Hepatocyte (in vitro differentiated cells): ENCODE data around the gene TRIM31. TPM values are rescaled to one million over a fixed set of nuclear protein-coding genes. Genes with fewer than 3 reads are reported as not detected.

Experiments
- DNase-seq: peaks from one replicate; pipeline ENCODE4 v3.0.0-alpha.2; 2016; ENCODE audit warnings: low spot score
- H2AFZ ChIP-seq: fragments of 200-600 bp; sonication (generic); 2 replicates; pipeline ENCODE4 v1.6.0; 2016; ENCODE audit warnings: antibody characterized with exemption, mild to moderate bottlenecking
- H3K27ac ChIP-seq: fragments of 200-600 bp; sonication (generic); 2 replicates; pipeline ENCODE4 v1.5.1; 2016; ENCODE audit warnings: mild to moderate bottlenecking
- H3K27me3 ChIP-seq: fragments of 200-600 bp; sonication (generic); 2 replicates; pipeline ENCODE4 v1.6.1; 2016
- H3K36me3 ChIP-seq: fragments of 200-600 bp; sonication (generic); replicated peaks from 2 replicates; pipeline ENCODE4 v1.5.1; 2016; ENCODE audit warnings: low read depth; ENCODE audit not compliant: insufficient read depth
- H3K4me1 ChIP-seq: fragments of 200-600 bp; sonication (generic); 2 replicates; pipeline ENCODE4 v1.5.1; 2016; ENCODE audit warnings: mild to moderate bottlenecking, moderate library complexity; ENCODE audit not compliant: insufficient read depth
- H3K4me2 ChIP-seq: fragments of 200-600 bp; sonication (generic); 2 replicates; pipeline ENCODE4 v1.6.0; 2016
- H3K4me3 ChIP-seq: fragments of 200-600 bp; sonication (generic); 2 replicates; pipeline ENCODE4 v1.5.1; 2016; ENCODE audit warnings: mild to moderate bottlenecking
- H3K79me2 ChIP-seq: fragments of 200-600 bp; sonication (generic); 2 replicates; pipeline ENCODE4 v1.6.0; 2017; ENCODE audit warnings: mild to moderate bottlenecking
- H3K9me2 ChIP-seq: fragments of 200-600 bp; sonication (generic); replicated peaks from 2 replicates; pipeline ENCODE4 v1.6.0; 2017; ENCODE audit warnings: mild to moderate bottlenecking; ENCODE audit not compliant: insufficient read depth
- H3K9me3 ChIP-seq: fragments of 200-600 bp; sonication (generic); 2 replicates; pipeline ENCODE4 v1.5.1; 2016; ENCODE audit warnings: low read depth, mild to moderate bottlenecking
- H4K20me1 ChIP-seq: fragments of 200-600 bp; sonication (generic); 2 replicates; pipeline ENCODE4 v1.6.0; 2016; ENCODE audit warnings: mild to moderate bottlenecking; ENCODE audit not compliant: insufficient read depth, poor library complexity, severe bottlenecking
- CTCF ChIP-seq: fragments of 200-600 bp; sonication (generic); IDR thresholded peaks from 2 replicates; pipeline ENCODE4 v1.5.1; 2016; ENCODE audit warnings: antibody characterized with exemption, mild to moderate bottlenecking; ENCODE audit not compliant: poor library complexity
- EZH2 ChIP-seq: fragments of 200-600 bp; sonication (generic); IDR thresholded peaks from 2 replicates; pipeline ENCODE4 v1.6.1; 2016; ENCODE audit warnings: antibody characterized with exemption, mild to moderate bottlenecking, borderline replicate concordance
- EZH2phosphoT487 ChIP-seq: fragments of 200-600 bp; sonication (generic); IDR thresholded peaks from one replicate; pipeline ENCODE4 v1.6.1; 2018; ENCODE audit warnings: antibody characterized with exemption, mild to moderate bottlenecking, low read depth, moderate library complexity; ENCODE audit not compliant: unreplicated experiment, severe bottlenecking
- WGBS: methylation state at CpG from one replicate; pipeline ENCODE4 v1.1.6; 2016; ENCODE audit warnings: low lambda C conversion rate; ENCODE audit errors: missing lambda C conversion rate; 5-methylcytosine and 5-hydroxymethylcytosine counted together
- polyA plus RNA-seq: library from polyadenylated mRNA; unstranded; fragments of >200 nt; fragmentation: Nextera tagmentation; extraction: Ambion mirVana; gene quantifications from 2 replicates; pipeline ENCODE4 v1.2.1, GENCODE V29; 2016
- total RNA-seq: library from RNA; depleted of rRNA; stranded (reverse); fragments of >200 nt; gene quantifications from 2 replicates; pipeline ENCODE4 v1.2.3, GENCODE V29; 2014

The TRIM31 gene
- 6.3 and 7.7 TPM in 2 replicates for total RNA-seq
- 5.0 and 10.1 TPM in 2 replicates for polyA plus RNA-seq

- Histone ChIP-seq H3K27ac (peak within 1 kb of the TSS; percentile 84), H3K36me3 (no peaks in the 10 kb centered on the region), H3K27me3 (peaks cover 24% of the 10 kb centered on the region), H3K4me1 (peaks cover 10% of the 10 kb centered on the region), H3K9me3 (no peaks in the 10 kb centered on the region), H3K9me2 (no peaks in the 10 kb centered on the region), H3K4me3 (no peak within 1 kb of the TSS), H2AFZ (no peak within 1 kb of the TSS), H3K79me2 (no peaks in the 10 kb centered on the region), H3K4me2 (peak within 1 kb of the TSS; percentile 60), H4K20me1 (no peaks in the 10 kb centered on the region)
- no peak for DNase-seq
- WGBS, result 78% methylated on average over 3 of the region's 3 CpGs
- TF ChIP-seq EZH2, result no peak
- TF ChIP-seq CTCF, result no peak
- no peak for TF ChIP-seq EZH2phosphoT487
These were observed at the start of gene TRIM31 for GRCh38 chr6:30113003-30113759. Gene TRIM31, minus strand, starts transcription at chr6:30113090. Its CDS starts 285 bp downstream, at chr6:30112805.

GRCh38 chr6:30162265-30163089 is 49.6 kb upstream of the TRIM31 start:
- Histone ChIP-seq H4K20me1 (no peaks in the 10 kb centered on the region), H3K9me2 (no peaks in the 10 kb centered on the region), H3K79me2 (no peaks in the 10 kb centered on the region), H2AFZ (no peak overlapping the region), H3K4me2 (peak overlapping the region; percentile 24), H3K36me3 (no peaks in the 10 kb centered on the region), H3K27ac (peak overlapping the region; percentile 82), H3K27me3 (peaks cover 9% of the 10 kb centered on the region), H3K9me3 (no peaks in the 10 kb centered on the region), H3K4me3 (no peak overlapping the region), H3K4me1 (no peaks in the 10 kb centered on the region)
- TF ChIP-seq EZH2 (no peak), EZH2phosphoT487 (no peak), CTCF (no peak)
- WGBS, result 88% methylated on average over 12 of the region's 12 CpGs
- DNase-seq, result no peak

GRCh38 chr6:30160785-30161531 is 48.1 kb upstream of the TRIM31 start, which contains the start of gene TRIM10:
Gene TRIM10, minus strand, starts transcription at chr6:30161211. Its CDS starts 353 bp downstream, at chr6:30160858.
- H3K4me1 ChIP-seq, result peaks cover under 1% of the 10 kb centered on the region
- WGBS, result 87% methylated on average over 4 of the region's 4 CpGs
- DNase-seq, result no peak

More at GRCh38 chr6:30160785-30161531, 48.1 kb upstream of the TRIM31 start, which contains the start of gene TRIM10:
- no peaks in the 10 kb centered on the region for H3K9me2 ChIP-seq
- no peak within 1 kb of the TSS for H3K4me2 ChIP-seq
- peaks cover 13% of the 10 kb centered on the region for H3K27me3 ChIP-seq
- H3K36me3 ChIP-seq, result no peaks in the 10 kb centered on the region
- H3K79me2 ChIP-seq, result no peaks in the 10 kb centered on the region
- H4K20me1 ChIP-seq, result no peaks in the 10 kb centered on the region
- H3K9me3 ChIP-seq, result no peaks in the 10 kb centered on the region
- no peak within 1 kb of the TSS for H3K27ac ChIP-seq
- no peak for TF ChIP-seq EZH2
- no peak for TF ChIP-seq EZH2phosphoT487
- TF ChIP-seq CTCF, result no peak
- H2AFZ ChIP-seq, result no peak within 1 kb of the TSS
- H3K4me3 ChIP-seq, result no peak within 1 kb of the TSS
